GM13977 (cell line): ENCODE measurements around the gene DYRK1A.
"Not testable (repeated sequence)": the region's sequence is repeated elsewhere in the genome, so short reads cannot be mapped to it uniquely, and the experiment has no call there.

Experiments used
- DNase-seq: peaks from one replicate; pipeline ENCODE4 v3.0.0; 2012; ENCODE audit warnings: low spot score
- in situ Hi-C: fragments of 300-500 bp; cut with MboI; formaldehyde crosslinking; loops from one replicate; pipeline ENCODE4 v1.12.0; 2022; ENCODE audit warnings: low sequenced_read_pairs, low pct_unique_long_range_greater_than_20kb, mixed read lengths, inconsistent platforms; ENCODE audit not compliant: unreplicated experiment
- TF ChIP-seq, protein P1 (sequence below): IDR thresholded peaks from 2 replicates; pipeline ENCODE4 v1.5.1; 2012; ENCODE audit warnings: mild to moderate bottlenecking, control low read depth; ENCODE audit not compliant: insufficient read depth; ENCODE audit errors: extremely low read depth, missing control alignments

The DYRK1A gene

DNA sequence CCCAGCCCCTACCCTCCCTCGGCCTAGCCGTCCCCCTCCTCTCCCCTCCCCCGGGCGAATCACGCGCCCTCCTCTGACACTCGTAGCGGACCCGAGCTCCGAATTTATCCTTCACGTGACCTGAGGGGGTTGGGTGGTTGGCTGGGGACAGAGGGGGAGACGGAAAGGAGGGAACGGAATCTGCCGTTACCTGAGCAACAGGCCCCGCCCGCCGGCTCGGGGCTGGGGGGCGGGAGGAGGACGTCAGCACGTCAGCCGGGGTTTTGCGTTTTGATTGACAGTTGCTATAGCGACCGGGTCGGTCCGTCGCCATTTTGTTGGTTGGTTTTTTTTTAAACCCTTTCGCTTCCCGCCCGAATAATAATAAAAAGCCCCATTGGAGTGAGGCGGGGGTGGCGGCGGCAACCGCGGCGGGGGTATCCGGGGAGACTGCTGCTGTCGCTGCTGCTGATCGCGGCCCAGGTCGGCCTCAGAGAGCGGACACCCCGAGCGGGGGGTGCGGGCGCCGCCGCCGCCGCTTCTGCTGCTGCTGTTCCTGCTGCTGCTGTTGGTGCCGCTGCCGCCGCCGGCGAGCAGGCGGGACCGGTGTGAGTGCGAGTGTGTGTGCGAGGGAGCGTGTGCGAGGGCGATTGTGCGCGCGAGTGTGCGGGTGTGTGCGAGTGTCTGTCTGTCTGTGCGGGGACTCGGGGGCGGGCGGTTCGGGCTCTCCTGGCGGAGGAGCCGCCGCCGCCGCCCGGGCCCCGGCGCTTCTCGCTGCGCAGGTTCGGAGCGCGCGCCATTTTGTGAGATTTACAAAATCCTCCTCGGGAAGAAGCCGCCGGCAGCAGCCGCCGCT lies at the start of gene DYRK1A:
Gene DYRK1A, plus strand, starts transcription at position 292 of the 835 bp plus-strand sequence. CDS start 53,602 bp downstream, outside the sequence.
- DNase-seq: peak; percentile 99
- TF ChIP-seq, protein P1, sequence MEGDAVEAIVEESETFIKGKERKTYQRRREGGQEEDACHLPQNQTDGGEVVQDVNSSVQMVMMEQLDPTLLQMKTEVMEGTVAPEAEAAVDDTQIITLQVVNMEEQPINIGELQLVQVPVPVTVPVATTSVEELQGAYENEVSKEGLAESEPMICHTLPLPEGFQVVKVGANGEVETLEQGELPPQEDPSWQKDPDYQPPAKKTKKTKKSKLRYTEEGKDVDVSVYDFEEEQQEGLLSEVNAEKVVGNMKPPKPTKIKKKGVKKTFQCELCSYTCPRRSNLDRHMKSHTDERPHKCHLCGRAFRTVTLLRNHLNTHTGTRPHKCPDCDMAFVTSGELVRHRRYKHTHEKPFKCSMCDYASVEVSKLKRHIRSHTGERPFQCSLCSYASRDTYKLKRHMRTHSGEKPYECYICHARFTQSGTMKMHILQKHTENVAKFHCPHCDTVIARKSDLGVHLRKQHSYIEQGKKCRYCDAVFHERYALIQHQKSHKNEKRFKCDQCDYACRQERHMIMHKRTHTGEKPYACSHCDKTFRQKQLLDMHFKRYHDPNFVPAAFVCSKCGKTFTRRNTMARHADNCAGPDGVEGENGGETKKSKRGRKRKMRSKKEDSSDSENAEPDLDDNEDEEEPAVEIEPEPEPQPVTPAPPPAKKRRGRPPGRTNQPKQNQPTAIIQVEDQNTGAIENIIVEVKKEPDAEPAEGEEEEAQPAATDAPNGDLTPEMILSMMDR: peak; percentile 11
- in situ Hi-C loops: no loop called here

DNA sequence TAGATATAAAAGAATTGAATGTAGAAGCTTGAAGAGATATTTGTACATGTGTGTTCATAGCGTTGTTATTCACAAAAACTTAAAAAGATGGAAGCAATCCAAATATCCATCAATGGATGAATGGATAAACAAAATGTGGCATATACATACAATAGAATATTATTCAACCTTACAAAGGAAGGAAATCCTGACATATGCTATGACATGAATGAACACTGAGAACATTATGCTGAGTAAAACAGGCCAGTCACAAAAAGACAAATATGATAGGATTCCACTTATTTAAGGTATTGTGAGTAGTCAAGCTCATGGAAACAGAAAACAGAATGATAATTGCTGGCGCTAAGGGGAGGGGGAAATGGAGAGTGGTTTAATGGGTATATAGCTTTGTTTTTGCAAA lies 47.0 kb upstream of the DYRK1A start:
- TF ChIP-seq, protein P1: no peak
- DNase-seq: no peak
- in situ Hi-C loops: no loop called here

DNA sequence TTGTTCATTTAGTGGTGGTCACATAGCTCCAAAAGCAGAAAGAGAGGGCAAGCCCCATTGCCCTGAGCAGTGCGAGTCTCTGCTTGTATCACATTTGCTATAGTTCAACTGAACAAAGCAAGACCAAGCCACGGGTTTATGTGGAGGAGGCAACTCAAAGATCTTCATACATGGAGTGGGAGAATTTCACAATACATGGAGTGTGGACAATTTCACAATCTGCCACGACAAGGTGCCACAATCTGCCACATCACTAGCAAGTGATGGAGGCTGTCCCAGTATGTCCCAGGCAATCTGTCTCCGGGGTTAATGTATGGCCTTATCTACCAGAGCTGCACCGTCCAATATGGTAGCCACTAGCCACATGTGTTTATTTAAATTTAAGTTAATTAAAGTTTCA lies 44.5 kb upstream of the DYRK1A start:
- in situ Hi-C loops: no loop called here
- DNase-seq: no peak
- TF ChIP-seq, protein P1: no peak

- TF ChIP-seq, protein P1: no peak
- in situ Hi-C loops: no loop called here
- no peak for DNase-seq
Measured at GRCh38 chr21:37324558-37324957, 42.0 kb upstream of the DYRK1A start.

DNA sequence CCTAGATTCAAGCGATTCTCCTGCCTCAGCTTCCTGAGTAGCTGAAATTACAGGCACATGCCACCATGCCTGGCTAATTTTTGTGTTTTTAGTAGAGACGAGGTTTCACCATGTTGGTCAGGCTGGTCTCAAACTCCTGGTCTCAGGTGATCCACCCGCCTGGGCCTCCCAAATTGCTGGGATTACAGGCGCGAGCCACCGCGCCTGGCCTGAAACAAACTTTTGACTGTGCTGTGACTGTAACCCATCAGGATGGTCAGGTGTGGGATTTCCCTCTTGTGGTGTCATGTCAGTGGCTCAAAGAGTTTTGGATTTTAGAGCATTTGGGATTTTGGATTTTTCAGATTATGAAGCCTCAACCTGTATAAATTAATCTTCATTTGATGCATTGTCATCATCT lies 38.4 kb upstream of the DYRK1A start:
- in situ Hi-C loops, DNase-seq: not testable (repeated sequence)

DNA sequence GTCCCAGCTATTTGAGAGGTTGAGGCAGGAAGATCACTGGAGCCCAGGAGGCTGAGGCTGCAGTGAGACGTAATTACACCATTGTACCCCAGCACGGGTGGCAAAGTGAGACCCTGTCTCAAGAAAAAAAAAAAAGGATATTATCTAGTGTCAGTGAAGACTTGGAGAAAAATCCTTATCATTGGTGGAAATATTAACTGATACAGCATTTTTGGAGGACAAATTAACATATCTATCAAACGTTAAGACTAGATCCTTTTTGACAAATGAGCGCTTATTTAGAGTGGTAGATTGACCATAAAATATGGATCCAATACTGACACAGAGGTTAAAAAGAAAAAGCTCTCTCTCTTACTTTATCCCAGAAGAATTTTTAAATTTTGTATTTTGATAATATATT lies 35.2 kb upstream of the DYRK1A start:
- in situ Hi-C loops: no loop called here
- DNase-seq: no peak
- TF ChIP-seq, protein P1: no peak

- TF ChIP-seq, protein P1: no peak
- in situ Hi-C loops: no loop called here
- no peak for DNase-seq
Measured at GRCh38 chr21:37335053-37335452, 31.5 kb upstream of the DYRK1A start.
